NCI-H2171 (cell line): ENCODE data around the gene KRTAP17-1.
"Not testable (repeated sequence)": the region's sequence is repeated elsewhere in the genome, so short reads cannot be mapped to it uniquely, and the experiment has no call there.

ENCODE experiments used
- DNase-seq: peaks from one replicate; lab custom pipeline; 2025; lab: John Stamatoyannopoulos, UW

KRTAP17-1 gene

DNA sequence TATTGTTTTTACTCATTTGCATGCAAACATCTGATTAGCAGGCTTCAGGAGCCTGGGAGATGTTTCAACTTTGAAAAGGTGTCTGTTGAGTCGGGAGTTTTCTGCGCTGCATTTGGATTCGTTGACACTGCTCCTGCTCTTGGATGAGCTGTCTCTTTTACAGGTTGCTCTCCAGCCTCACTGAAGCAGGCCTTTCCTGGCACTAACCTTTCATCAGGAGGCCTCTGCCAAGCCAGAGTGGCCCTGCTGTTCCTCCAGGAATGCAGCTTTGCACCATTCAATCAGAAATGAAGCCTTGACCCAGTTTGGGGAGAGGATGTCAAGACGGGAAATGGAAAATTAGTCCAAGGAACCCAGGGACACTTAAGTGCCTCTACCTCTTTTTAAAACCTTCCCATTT lies 12.5 kb downstream of the KRTAP17-1 start:
- DNase-seq, result no peak

DNA sequence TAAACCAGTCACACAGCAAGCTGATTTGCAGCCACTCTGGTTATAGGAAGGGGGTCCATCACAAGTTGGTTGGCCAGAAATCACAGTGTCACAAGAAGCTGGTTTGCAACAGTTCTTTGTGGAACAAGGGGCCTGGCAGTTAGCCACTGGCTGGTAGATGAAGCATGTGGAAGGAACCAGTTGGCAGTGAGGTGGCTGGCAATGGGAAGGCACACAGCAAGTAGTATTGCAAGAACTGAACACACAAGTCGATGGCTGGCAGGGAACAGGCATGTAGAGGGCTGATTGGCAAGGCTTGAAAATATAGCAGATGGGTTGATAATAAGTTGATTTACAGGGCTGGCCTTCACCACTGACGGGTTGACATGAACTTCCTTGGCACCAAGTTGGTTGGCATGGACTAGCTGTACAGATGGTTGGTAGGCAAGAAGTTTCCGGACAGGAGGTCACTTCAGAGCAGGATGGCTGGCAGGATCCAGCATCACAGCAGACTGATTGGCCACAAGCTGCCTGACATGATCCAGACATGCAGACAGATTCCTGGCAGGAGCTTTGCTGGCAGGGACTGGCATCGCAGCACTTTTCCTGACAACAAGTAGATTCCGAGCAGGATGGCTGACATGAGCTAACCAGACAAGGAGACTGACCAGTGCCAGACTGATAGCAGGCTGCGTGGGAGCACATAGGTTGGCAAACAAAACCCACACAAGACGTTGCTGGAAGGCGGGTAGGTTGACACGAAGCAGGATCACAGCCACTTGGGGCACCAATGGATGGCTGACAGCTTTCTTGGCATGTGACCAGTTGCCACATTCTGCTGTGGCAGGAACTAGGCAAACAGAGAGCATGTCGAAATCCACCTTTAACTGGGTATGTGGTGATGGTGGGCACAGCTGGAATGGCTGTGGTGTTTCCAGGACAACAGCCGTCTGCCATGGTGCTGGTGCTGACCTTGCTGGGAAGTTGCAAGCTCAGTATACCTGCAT lies 13.3 kb downstream of the KRTAP17-1 start, which contains the start of gene KRTAP29-1:
KRTAP29-1 (minus strand) TSS at position 936 of the 986 bp plus-strand sequence; CDS start at position 936, 0 bp downstream.
- DNase-seq, result no peak

DNA sequence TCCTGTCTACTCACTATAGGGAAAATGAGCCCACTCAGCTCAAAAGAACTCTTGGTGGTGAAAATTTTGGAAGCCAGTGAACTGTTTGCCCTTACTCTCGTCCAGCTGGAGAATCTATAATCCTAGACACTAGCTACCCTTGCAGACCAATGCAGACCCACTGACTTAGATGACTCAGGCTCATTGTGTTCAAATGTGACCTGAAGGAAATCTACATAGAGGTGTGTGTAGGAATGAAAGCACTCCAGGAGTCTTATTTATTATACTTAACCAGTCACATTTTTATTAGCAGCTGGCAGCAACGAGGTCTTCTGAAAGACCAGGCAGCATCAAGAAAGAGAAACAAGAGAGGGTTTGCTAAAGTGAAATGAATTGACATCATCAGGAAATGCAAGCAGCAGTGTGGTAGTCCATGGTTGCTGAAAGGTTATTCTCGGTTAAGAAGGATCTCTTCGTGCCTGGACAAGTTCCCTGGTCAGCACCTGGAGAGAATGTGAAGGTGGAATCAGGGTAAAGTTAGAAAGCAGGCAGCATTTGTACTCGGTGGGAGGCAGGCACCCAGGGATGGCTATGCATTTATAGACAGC lies 14.2 kb downstream of the KRTAP17-1 start:
- DNase-seq, result no peak

DNA sequence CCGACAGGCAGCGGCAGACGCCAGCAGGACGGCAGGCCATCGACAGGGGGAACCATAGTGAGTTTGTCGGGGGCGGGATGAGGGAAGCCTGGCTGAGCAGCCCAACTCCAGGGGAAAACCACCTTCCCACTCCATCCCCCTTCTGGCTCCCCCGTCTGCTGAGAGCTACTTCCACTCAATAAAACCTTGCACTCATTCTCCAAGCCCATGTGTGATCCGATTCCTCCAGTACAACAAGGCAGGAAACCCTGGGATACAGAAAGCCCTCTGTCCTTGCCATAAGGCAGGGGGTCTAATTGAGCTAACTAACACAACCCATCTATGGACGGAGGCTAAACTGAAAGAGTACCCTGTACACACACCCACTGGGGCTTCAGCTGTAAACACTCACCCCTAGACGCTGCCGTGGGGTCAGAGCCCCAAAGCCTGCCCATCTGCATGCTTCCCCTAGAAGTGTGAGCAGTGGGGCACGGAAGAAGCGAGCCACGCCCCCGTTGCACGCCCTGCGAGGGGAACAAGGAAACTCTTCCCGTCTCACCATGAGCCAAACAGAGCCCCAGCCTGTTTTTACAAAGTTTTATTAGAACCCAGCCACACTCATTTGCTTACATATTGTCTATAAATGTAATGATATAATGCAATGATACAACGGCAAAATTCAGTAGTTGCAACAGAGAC lies 16.9 kb downstream of the KRTAP17-1 start:
- no peak for DNase-seq

DNA sequence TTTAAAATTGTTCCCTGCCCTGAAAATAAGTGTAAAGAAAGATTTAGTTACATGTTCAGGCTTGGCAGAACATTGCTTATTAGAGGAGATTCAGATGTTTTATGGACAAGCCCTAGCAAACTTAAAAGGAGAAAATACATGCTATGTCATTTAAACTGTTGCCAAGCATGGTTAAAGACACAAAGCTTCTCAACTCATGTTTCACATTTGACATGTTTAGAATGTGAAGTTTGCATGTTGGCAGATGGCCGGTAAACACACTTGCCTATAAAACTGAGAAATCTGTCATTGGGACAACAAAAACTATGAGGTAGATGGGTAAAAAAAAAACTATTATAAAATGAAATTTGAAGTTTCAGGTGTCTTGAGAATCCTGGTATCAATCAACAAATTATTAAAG lies 18.7 kb downstream of the KRTAP17-1 start:
- DNase-seq, result no peak

DNA sequence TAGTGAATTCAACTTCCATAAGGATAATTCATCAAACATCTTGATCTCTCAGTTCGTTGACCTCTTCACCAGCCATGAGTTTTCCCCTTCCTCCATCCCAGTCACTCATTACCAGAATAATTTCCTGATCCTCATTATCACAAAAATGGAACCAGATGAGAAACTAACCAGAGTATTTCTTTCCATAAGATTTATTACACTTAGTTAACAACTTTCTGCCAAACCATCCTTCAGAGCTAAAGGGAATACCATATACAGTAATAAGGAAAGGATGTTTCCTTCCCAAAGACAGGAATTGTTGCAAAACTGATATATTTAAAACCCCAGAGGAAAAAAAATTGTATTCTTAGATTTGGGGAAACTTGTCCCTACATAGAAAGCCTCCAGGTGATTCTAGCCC lies 21.5 kb downstream of the KRTAP17-1 start:
- no peak for DNase-seq

DNA sequence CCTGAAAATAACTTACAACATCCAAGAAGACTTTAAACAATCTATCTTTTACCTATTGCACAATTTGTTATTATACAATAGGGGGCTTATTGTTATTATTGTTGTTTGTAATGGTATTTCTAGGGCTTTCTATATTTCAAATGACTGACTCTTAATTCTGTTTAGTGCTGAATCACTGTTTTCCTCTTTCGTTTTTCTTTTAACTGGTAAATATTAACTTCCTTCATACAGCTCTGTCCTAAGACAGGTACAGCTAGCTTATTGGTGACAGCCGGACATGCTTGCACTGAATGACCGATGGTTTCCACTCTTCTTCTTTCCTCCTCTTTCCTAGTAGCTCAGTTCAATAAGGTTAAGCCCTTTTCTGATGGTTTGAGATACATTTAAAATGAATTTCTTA lies 28.5 kb downstream of the KRTAP17-1 start:
- no peak for DNase-seq

DNA sequence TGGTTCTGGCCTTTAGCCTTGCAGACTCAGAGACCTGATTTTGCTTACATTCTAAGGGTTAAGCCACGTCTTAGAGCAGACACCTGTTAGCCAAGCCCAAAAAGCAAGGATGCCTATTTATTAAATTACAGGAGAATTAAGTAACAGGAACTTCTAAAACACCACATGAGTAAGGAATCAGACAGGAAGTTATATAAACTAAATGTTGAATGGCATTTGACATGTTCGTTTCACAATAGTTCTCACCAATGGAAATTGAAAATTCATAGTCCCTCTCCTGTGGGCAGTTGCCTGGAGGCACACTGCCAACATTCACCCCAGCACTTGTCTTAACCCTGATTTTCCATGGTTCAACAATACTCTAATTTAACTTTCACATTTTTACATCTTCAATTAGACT lies 31.0 kb downstream of the KRTAP17-1 start:
- no peak for DNase-seq

DNA sequence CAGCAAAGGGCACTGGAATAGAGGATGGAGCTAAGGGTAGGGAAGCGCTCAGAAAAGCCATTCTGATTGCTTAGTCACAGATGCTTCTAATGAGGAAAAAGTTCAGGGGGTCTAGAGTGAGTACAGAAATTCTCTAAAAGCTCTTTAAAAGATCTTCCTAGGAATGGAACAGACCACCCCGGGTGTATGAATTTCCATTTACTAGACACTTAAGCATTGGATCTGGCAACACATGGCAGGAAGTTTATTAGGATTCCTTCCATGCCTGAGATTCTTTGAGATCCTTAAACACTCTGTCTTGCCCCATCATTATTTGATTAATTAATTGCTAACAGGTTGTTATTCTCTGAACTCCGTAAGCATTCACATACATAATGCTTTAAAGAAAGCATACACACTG lies 31.5 kb downstream of the KRTAP17-1 start:
- DNase-seq, result no peak

DNA sequence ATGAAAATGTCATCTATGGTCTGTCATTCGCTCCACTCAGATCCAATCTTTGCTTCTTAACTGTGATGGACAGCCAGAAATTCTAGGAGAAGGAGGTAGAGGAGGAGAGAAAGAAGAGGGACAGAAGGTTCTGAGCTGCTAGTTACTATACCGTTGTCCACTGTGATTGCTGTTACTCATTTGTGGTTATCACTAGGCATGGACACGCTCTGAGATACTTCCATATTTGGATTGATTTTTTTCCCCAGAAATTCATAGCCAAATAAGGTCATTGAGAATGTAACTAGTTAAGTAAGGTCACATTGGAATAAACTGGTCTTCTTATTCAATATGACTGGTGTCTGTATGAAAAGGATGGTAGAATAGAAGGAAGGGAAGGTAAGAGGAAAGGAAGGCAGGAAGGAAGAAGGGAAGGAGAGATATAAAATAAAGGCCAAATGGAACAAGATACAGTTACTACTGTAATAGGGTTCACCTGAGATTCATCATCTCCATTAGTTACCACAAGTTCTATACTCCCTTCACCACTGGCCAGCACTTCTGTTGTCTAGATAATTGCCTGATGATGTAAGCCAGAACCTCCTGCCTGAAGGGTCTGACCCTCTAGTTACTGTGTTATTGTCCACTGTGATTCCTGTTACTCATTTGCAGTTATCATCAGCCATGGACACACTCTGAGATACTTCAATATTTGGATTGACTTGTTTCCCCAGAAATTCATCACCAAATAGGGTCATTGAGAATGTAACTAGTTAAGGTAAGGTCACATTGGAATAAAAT lies 37.1 kb downstream of the KRTAP17-1 start:
- DNase-seq, result no peak

DNA sequence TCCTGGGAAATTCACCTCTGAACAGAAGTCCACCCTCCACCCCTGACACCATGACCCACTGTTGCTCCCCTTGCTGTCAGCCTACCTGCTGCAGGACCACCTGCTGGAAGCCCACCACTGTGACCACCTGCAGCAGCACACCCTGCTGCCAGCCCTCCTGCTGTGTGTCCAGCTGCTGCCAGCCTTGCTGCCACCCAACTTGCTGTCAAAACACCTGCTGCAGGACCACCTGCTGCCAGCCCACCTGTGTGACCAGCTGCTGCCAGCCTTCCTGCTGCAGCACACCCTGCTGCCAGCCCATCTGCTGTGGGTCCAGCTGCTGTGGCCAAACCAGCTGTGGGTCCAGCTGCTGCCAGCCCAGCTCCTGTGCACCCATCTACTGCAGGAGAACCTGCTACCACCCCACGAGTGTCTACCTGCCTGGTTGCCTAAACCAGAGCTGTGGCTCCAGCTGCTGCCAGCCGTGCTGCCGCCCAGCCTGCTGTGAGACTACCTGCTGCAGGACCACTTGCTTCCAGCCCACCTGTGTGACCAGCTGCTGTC lies 39.8 kb downstream of the KRTAP17-1 start, which contains the start of gene KRTAP9-7:
KRTAP9-7 (plus strand) TSS at position 51 of the 543 bp plus-strand sequence; CDS start at position 51, 0 bp downstream.
- DNase-seq, result not testable (repeated sequence)

DNA sequence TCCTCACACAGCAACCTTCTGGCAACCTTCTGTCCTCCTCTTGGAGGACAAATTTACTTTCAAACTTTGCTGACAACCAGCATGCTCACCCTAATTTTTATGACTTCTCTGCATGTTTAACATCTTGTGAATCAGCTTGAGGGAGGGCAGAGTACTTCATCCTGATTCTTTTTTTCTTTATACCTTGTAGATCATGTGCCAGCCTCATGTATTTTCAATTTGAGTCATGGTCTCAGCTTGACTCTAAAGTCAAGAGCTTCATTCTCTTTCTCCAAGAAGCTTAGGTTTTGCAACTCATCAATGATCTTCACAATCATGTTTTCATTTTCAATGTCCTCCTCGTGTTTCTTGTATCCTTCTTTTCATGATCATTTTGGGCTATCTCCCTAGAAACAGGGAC lies 43.7 kb downstream of the KRTAP17-1 start:
- DNase-seq, result no peak

DNA sequence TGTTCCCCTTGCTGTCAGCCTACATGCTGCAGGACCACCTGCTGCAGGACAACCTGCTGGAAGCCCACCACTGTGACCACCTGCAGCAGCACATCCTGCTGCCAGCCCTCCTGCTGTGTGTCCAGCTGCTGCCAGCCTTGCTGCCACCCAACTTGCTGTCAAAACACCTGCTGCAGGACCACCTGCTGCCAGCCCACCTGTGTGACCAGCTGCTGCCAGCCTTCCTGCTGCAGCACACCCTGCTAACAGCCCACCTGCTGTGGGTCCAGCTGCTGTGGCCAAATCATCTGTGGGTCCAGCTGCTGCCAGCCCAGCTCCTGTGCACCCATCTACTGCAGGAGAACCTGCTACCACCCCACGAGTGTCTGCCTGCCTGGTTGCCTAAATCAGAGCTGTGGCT lies 44.2 kb downstream of the KRTAP17-1 start:
- not testable (repeated sequence) for DNase-seq

DNA sequence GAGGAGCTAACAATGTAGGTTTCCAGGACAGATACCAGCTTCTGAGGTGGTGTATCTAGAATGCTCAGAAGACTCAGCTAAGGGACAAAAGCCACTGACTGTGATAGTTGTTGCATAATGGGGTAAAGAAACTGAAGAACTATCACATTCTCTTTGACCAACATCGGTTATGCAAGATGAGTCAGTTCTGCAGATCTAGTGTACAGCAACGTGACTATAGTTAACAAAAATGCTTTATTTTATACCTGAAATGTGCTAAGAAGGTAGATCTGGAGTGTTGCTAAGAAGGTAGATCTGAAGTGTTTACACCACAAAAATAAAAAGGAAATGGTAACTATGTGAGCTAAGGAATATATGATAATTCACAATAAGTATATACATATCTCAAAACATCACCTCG lies 47.8 kb downstream of the KRTAP17-1 start:
- DNase-seq, result no peak

DNA sequence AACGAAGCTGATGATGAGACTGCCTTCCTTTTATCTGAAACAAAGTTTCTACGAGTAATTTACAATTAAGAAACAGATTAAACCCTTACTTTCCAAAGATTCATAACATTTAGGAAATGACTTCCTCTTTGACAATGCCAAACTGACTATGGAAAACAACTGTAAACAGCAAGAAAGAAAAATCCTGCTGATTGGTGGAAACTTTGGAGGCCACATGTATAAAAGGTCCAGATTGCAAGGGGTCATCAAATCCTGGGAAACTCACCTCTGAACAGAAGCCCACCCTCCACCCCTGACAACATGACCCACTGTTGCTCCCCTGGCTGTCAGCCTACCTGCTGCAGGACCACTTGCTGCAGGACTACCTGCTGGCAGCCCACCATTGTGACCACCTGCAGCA lies 50.4 kb downstream of the KRTAP17-1 start, which contains the start of gene KRTAP9-6:
KRTAP9-6 (plus strand) TSS at position 301 of the 400 bp plus-strand sequence; CDS start at position 301, 0 bp downstream.
- no peak for DNase-seq
